Mammary epithelial cell (primary cell): ENCODE results near the gene NDST1.

Experiments used
- CTCF ChIP-seq, 2 donors: IDR thresholded peaks in 1 of 2; conservative IDR thresholded peaks in 1 of 2; 2 replicates each; pipeline ENCODE4 v1.5.1; 2011 to 2012; ENCODE audit warnings: inconsistent platforms in 2 of 2, low read length in 2 of 2, mild to moderate bottlenecking in 2 of 2, control low read depth in 1 of 2, low read depth in 1 of 2; ENCODE audit not compliant: insufficient read depth in 1 of 2; ENCODE audit errors: extremely low read depth in 1 of 2
- EZH2 ChIP-seq: IDR thresholded peaks from 2 replicates; pipeline ENCODE4 v1.6.1; 2012; ENCODE audit warnings: low read length, inconsistent platforms, borderline replicate concordance

- TF ChIP-seq CTCF (conservative IDR thresholded peaks at IDR 0.05 in 1 of 2, IDR thresholded peaks at IDR 0.05 in 1 of 2; ENCODE audit: extremely low read depth in 1 of 2, insufficient read depth in 1 of 2, low read depth in 1 of 2, low read length in 2 of 2) (no peak), EZH2 (no peak)
These were observed 7.5 kb upstream of the NDST1 start for GRCh38 chr5:150500328-150500841.
